Measurements from ENCODE around the gene THEMIS.

DNA sequence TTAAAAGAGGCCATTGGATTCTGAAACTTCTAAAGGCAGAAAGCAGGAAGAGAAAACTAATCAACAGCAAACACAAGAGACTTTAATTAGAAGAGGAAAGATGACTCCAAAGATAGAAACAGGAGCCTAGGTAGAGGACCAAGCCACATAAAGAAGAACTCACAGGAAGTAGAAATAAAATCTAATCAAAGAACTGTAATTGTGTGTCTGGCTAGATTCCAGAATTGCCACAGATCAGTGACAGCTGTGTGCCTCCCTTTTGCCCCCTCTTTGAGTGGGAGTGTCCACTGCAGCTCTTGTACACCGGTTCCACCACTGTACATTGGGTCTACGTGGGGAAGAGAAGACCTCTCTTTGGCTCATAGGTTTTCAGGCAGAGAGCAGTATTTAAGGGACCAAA lies 22.3 kb upstream of the THEMIS start:
- TF ChIP-seq POLR2A (IDR thresholded peaks at IDR 0.05) (no peak), CTCF (IDR thresholded peaks at IDR 0.05) (no peak)

All from esophagus squamous epithelium (tissue), 4 donors.